ENCODE measurements around the gene TLCD3B. TPM values are rescaled to one million over a fixed set of nuclear protein-coding genes. Genes with fewer than 3 reads are reported as not detected.
A peak's percentile ranks its signal among the peaks of the same experiment; 100 is the strongest.

Gene TLCD3B
- total and polyA plus RNA-seq, 7 donors = 0.54 TPM; not detected in 6

DNA sequence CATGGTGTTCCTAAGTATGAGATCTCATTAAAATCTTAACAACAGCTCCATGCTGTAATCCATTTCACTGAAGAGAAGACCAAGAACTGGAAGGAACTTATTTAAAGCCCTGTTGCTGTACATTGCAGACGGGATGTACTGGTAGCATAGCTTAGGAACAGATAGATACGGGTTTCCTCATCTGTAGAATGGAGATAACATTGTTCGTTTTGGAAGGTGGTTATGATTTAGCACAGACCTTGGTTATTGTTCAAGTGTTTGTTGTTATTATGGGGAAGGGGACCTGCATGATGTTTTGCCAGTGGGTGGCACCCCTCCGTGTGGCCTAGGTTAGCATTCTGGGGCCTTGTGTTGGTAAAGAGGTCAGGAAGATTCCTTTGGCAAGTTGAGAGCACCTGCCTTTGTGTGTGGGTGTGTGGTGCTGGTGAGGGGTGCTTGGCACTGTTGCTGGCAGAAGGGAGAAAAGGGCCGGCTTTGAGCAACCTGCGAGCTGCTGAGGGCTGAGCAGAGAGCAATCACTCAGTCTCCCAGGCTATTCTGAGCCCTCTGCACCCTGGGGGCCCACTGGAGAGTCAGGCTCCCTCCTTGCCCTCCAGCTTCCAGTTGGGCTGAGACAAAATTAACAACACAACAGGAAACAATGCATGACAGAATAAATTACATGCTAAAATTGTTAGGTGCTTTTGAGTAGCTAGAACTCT, 55.1 kb downstream of the TLCD3B start:
- H3K4me1 ChIP-seq = peaks cover 0 to 35% (median 32%) of the 10 kb centered on the region in 4 donors
- no peaks in the 10 kb centered on the region for H3K27me3 ChIP-seq
- H3K4me3 ChIP-seq = peak overlapping the region in 2 of 4 donors; percentile 82 to 86
- H3K36me3 ChIP-seq = peaks cover 18 to 44% (median 34%) of the 10 kb centered on the region in 4 donors
- WGBS, 2 donors = 26 to 30% methylated on average over 6 of the region's 6 CpGs
- peak overlapping the region; percentile 1 to 93 (median 56) for H3K27ac ChIP-seq
- TF ChIP-seq, protein P1, sequence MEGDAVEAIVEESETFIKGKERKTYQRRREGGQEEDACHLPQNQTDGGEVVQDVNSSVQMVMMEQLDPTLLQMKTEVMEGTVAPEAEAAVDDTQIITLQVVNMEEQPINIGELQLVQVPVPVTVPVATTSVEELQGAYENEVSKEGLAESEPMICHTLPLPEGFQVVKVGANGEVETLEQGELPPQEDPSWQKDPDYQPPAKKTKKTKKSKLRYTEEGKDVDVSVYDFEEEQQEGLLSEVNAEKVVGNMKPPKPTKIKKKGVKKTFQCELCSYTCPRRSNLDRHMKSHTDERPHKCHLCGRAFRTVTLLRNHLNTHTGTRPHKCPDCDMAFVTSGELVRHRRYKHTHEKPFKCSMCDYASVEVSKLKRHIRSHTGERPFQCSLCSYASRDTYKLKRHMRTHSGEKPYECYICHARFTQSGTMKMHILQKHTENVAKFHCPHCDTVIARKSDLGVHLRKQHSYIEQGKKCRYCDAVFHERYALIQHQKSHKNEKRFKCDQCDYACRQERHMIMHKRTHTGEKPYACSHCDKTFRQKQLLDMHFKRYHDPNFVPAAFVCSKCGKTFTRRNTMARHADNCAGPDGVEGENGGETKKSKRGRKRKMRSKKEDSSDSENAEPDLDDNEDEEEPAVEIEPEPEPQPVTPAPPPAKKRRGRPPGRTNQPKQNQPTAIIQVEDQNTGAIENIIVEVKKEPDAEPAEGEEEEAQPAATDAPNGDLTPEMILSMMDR (IDR thresholded peaks at IDR 0.05) = no peak
- TF ChIP-seq POLR2AphosphoS5 (IDR thresholded peaks at IDR 0.05) = no peak
- TF ChIP-seq EP300 (IDR thresholded peaks at IDR 0.05) = no peak
- no peak for TF ChIP-seq POLR2A (IDR thresholded peaks at IDR 0.05)
- DNase-seq = no peak
- no peaks in the 10 kb centered on the region for H3K9me3 ChIP-seq
- intact Hi-C loops (cut with DNase I) = no loop called here

DNA sequence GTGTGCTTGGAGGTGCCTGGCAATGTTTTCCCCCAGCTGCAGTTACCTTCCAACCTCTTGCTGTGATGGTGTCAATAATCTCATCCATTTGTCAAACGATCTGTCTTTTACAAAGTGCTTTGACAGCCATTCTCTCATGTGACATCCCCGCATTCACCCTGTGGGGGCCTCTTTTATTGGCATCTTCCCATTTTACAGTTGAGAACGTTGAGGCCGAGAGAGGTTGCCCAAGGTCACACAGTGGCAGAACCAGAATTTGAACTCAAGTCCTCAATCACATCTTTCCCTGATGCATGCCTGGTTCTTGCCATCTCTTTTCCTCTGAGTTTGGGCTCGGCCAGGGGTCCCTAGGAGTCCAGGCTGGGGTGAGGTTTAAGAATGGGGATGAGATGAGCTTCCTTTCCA, 55.9 kb downstream of the TLCD3B start:
- Histone ChIP-seq H3K27me3 (no peaks in the 10 kb centered on the region), H3K4me1 (peaks cover 0 to 35% (median 32%) of the 10 kb centered on the region in 4 donors), H3K9me3 (no peaks in the 10 kb centered on the region), H3K27ac (peak overlapping the region; percentile 21 to 93 (median 92)), H3K4me3 (peak overlapping the region; percentile 81 to 86 (median 84)), H3K36me3 (peaks cover 18 to 41% (median 26%) of the 10 kb centered on the region in 4 donors)
- no peak for TF ChIP-seq EP300 (IDR thresholded peaks at IDR 0.05)
- TF ChIP-seq POLR2AphosphoS5 (IDR thresholded peaks at IDR 0.05) = no peak
- TF ChIP-seq, protein P1 (IDR thresholded peaks at IDR 0.05) = no peak
- TF ChIP-seq POLR2A (IDR thresholded peaks at IDR 0.05) = no peak
- DNase-seq = no peak
- WGBS, 2 donors = 67% methylated on average over 5 of the region's 5 CpGs
- intact Hi-C loops (cut with DNase I) = no loop called here

Other genes starting within 250 kb of the TLCD3B start
- gene KIF22, start 240.5 kb downstream of the TLCD3B start, total RNA-seq = 10 to 100 TPM; 11.5 to 16.1 (median 13.7) TPM
- gene KIF22, start 240.5 kb downstream of the TLCD3B start, polyA plus RNA-seq = 10 to 100 TPM; 28.0 to 71.5 (median 31.2) TPM
- 100 to 1,000 TPM in 1 of 4 donors, 10 to 100 TPM in 3; 59.6 to 102 (median 67.2) TPM for gene MAZ, start 224.7 kb downstream of the TLCD3B start, total RNA-seq
- 100 to 1,000 TPM; 137 to 226 (median 192) TPM for gene MAZ, start 224.7 kb downstream of the TLCD3B start, polyA plus RNA-seq
- gene PRRT2, start 219.1 kb downstream of the TLCD3B start, total RNA-seq = 10 to 100 TPM in 2 of 4 donors, 1 to 10 TPM in 2; 5.4 to 22.7 (median 9.6) TPM
- 1 to 10 TPM in 1 of 3 donors, under 1 TPM in 1, not detected in 1; 0.69 to 2.2 TPM for gene PRRT2, start 219.1 kb downstream of the TLCD3B start, polyA plus RNA-seq
- gene PAGR1, start 215.1 kb downstream of the TLCD3B start, total RNA-seq = 10 to 100 TPM; 18.5 to 29.9 (median 25.7) TPM
- 10 to 100 TPM; 20.4 to 36.6 (median 29.1) TPM for gene PAGR1, start 215.1 kb downstream of the TLCD3B start, polyA plus RNA-seq
- gene MVP, start 210.8 kb downstream of the TLCD3B start, total RNA-seq = 10 to 100 TPM; 62.3 to 94.5 (median 68.6) TPM
- 100 to 1,000 TPM; 201 to 368 (median 265) TPM for gene MVP, start 210.8 kb downstream of the TLCD3B start, polyA plus RNA-seq
- gene CDIPT, start 168.0 kb downstream of the TLCD3B start, total RNA-seq = 100 to 1,000 TPM; 107 to 120 (median 111) TPM
- gene CDIPT, start 168.0 kb downstream of the TLCD3B start, polyA plus RNA-seq = 10 to 100 TPM; 39.8 to 76.2 (median 51.1) TPM
- 1 to 10 TPM in 3 of 4 donors, under 1 TPM in 1; 0.66 to 9.1 (median 1.4) TPM for gene SEZ6L2, start 131.7 kb downstream of the TLCD3B start, total RNA-seq
- 1 to 10 TPM in 2 of 3 donors, under 1 TPM in 1; 0.60 to 6.2 (median 1.6) TPM for gene SEZ6L2, start 131.7 kb downstream of the TLCD3B start, polyA plus RNA-seq
- gene ASPHD1, start 130.8 kb downstream of the TLCD3B start, total RNA-seq = 1 to 10 TPM in 2 of 4 donors, under 1 TPM in 1, not detected in 1; 0.95 to 2.2 (median 2.1) TPM
- gene ASPHD1, start 130.8 kb downstream of the TLCD3B start, polyA plus RNA-seq = 1 to 10 TPM; 2.4 to 3.4 (median 3.2) TPM
- 10 to 100 TPM in 3 of 4 donors, 1 to 10 TPM in 1; 9.8 to 20.5 (median 14.1) TPM for gene KCTD13, start 105.0 kb downstream of the TLCD3B start, total RNA-seq
- gene KCTD13, start 105.0 kb downstream of the TLCD3B start, polyA plus RNA-seq = 10 to 100 TPM in 2 of 3 donors, 1 to 10 TPM in 1; 5.4 to 26.1 (median 18.7) TPM
- 100 to 1,000 TPM; 103 to 136 (median 112) TPM for gene TMEM219, start 69.2 kb downstream of the TLCD3B start, total RNA-seq
- gene TMEM219, start 69.2 kb downstream of the TLCD3B start, polyA plus RNA-seq = 100 to 1,000 TPM; 178 to 314 (median 297) TPM
- gene TAOK2, start 57.4 kb downstream of the TLCD3B start, total RNA-seq = 10 to 100 TPM; 26.8 to 38.5 (median 29.7) TPM
- gene TAOK2, start 57.4 kb downstream of the TLCD3B start, polyA plus RNA-seq = 10 to 100 TPM in 2 of 3 donors, 1 to 10 TPM in 1; 9.0 to 42.2 (median 12.7) TPM
- gene HIRIP3, start 35.7 kb downstream of the TLCD3B start, total RNA-seq = 10 to 100 TPM; 15.8 to 22.7 (median 19.7) TPM
- gene HIRIP3, start 35.7 kb downstream of the TLCD3B start, polyA plus RNA-seq = 10 to 100 TPM in 1 of 3 donors, 1 to 10 TPM in 2; 9.0 to 14.4 (median 9.7) TPM
- 100 to 1,000 TPM in 1 of 4 donors, 10 to 100 TPM in 3; 49.2 to 174 (median 54.7) TPM for gene INO80E, start 35.0 kb downstream of the TLCD3B start, total RNA-seq
- gene INO80E, start 35.0 kb downstream of the TLCD3B start, polyA plus RNA-seq = 10 to 100 TPM; 50.6 to 89.7 (median 60.1) TPM
- 1 to 10 TPM in 1 of 4 donors, under 1 TPM in 1, not detected in 2; 0.36 to 3.9 TPM for gene DOC2A, start 20.2 kb downstream of the TLCD3B start, total RNA-seq
- 1 to 10 TPM in 2 of 3 donors, under 1 TPM in 1; 0.92 to 4.6 (median 1.8) TPM for gene DOC2A, start 20.2 kb downstream of the TLCD3B start, polyA plus RNA-seq
- gene C16orf92, start 8.1 kb downstream of the TLCD3B start, total RNA-seq = not detected
- not detected for gene C16orf92, start 8.1 kb downstream of the TLCD3B start, polyA plus RNA-seq
- 1,000 to 10,000 TPM in 1 of 4 donors, 100 to 1,000 TPM in 3; 905 to 1,010 (median 960) TPM for gene ALDOA, start 34.5 kb upstream of the TLCD3B start, total RNA-seq
- gene ALDOA, start 34.5 kb upstream of the TLCD3B start, polyA plus RNA-seq = 1,000 to 10,000 TPM; 1,265 to 1,667 (median 1,498) TPM
- gene PPP4C, start 44.7 kb upstream of the TLCD3B start, total RNA-seq = 10 to 100 TPM; 39.2 to 45.6 (median 43.6) TPM
- 100 to 1,000 TPM; 118 to 155 (median 146) TPM for gene PPP4C, start 44.7 kb upstream of the TLCD3B start, polyA plus RNA-seq
- 1 to 10 TPM in 3 of 4 donors, under 1 TPM in 1; 0.54 to 1.7 (median 1.1) TPM for gene TBX6, start 60.7 kb upstream of the TLCD3B start, total RNA-seq
- 1 to 10 TPM in 1 of 3 donors, under 1 TPM in 2; 0.23 to 1.1 (median 0.60) TPM for gene TBX6, start 60.7 kb upstream of the TLCD3B start, polyA plus RNA-seq
- gene YPEL3, start 64.9 kb upstream of the TLCD3B start, total RNA-seq = 100 to 1,000 TPM in 2 of 4 donors, 10 to 100 TPM in 2; 82.1 to 110 (median 103) TPM
- gene YPEL3, start 64.9 kb upstream of the TLCD3B start, polyA plus RNA-seq = 100 to 1,000 TPM in 2 of 3 donors, 10 to 100 TPM in 1; 57.6 to 126 (median 107) TPM
- 1 to 10 TPM in 3 of 4 donors, under 1 TPM in 1; 0.54 to 8.0 (median 2.9) TPM for gene GDPD3, start 82.3 kb upstream of the TLCD3B start, total RNA-seq
- gene GDPD3, start 82.3 kb upstream of the TLCD3B start, polyA plus RNA-seq = 10 to 100 TPM; 17.4 to 68.8 (median 19.0) TPM
- gene MAPK3, start 91.9 kb upstream of the TLCD3B start, total RNA-seq = 10 to 100 TPM; 43.8 to 59.9 (median 57.6) TPM
- gene MAPK3, start 91.9 kb upstream of the TLCD3B start, polyA plus RNA-seq = 100 to 1,000 TPM; 214 to 365 (median 321) TPM
- gene CORO1A, start 152.3 kb upstream of the TLCD3B start, total RNA-seq = 10 to 100 TPM; 14.7 to 28.0 (median 24.4) TPM
- gene CORO1A, start 152.3 kb upstream of the TLCD3B start, polyA plus RNA-seq = 100 to 1,000 TPM in 1 of 3 donors, 10 to 100 TPM in 2; 35.8 to 309 (median 40.2) TPM
- 100 to 1,000 TPM in 3 of 4 donors, 10 to 100 TPM in 1; 35.4 to 186 (median 152) TPM for gene BOLA2B, start 162.4 kb upstream of the TLCD3B start, total RNA-seq
- gene BOLA2B, start 162.4 kb upstream of the TLCD3B start, polyA plus RNA-seq = 100 to 1,000 TPM; 414 to 509 (median 434) TPM
- 10 to 100 TPM; 12.0 to 29.6 (median 18.1) TPM for gene SLX1A, start 162.6 kb upstream of the TLCD3B start, total RNA-seq
- gene SLX1A, start 162.6 kb upstream of the TLCD3B start, polyA plus RNA-seq = 10 to 100 TPM; 46.8 to 77.9 (median 61.9) TPM
- 10 to 100 TPM in 3 of 4 donors, 1 to 10 TPM in 1; 8.0 to 26.9 (median 20.3) TPM for gene SULT1A3, start 168.0 kb upstream of the TLCD3B start, total RNA-seq
- 10 to 100 TPM; 17.4 to 21.0 (median 20.1) TPM for gene SULT1A3, start 168.0 kb upstream of the TLCD3B start, polyA plus RNA-seq
- gene NPIPB13, start 217.2 kb upstream of the TLCD3B start, total RNA-seq = 1 to 10 TPM in 3 of 4 donors, under 1 TPM in 1; 0.82 to 5.3 (median 2.6) TPM
- 1 to 10 TPM in 1 of 3 donors, under 1 TPM in 2; 0.60 to 6.9 (median 0.92) TPM for gene NPIPB13, start 217.2 kb upstream of the TLCD3B start, polyA plus RNA-seq